Right kidney (tissue), 1 donor: ENCODE data around the gene ARHGEF37.

Experiments used
- DNase-seq: peaks from one replicate; pipeline ENCODE4 v3.0.0-alpha.2; 2016

Gene ARHGEF37

GRCh38 chr5:149679876-149680809 lies 98.8 kb downstream of the ARHGEF37 start:
- DNase-seq, result no peak

- DNase-seq, result no peak
These were observed 99.5 kb downstream of the ARHGEF37 start for GRCh38 chr5:149680810-149681221.

DNA sequence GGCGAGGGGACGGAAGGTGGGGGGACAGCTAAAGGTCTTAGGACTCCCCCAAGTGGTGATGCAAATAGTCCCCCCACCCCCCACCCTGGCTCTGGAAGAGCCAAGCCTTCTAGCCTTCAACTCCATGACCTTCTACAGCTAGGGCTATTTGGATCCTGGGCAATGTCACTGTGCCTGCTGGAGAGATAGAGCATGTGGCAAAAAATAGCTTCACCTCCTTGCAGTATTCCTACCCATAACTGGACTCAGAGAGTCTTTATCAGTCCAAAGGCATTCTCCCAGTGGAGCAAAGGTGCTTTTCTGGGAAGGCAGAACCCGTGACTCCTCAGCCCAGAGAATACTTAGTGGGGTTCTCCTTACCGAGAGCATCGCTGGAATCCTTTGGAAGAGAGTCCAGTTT lies 100.0 kb downstream of the ARHGEF37 start:
- no peak for DNase-seq

DNA sequence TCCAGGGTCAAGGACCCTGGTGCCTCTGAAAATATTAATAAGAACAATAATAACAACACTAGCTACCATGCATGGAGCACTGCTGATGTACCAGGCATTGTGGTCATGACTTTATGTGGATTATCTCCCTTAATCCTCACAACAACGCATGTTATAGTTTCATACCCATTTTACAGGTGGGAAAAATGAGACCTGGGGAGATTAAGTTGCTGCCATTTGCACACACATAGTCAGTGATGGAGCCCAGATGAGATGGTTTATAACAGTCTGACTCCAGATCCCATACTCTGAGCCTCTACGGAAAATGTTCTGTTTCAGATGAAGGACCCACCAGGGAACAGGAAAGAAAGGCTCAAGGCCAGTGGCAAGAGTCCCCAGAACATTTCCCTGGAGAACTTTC lies 100.6 kb downstream of the ARHGEF37 start:
- no peak for DNase-seq

GRCh38 chr5:149682532-149683075 lies 101.3 kb downstream of the ARHGEF37 start:
- no peak for DNase-seq

- no peak for DNase-seq
These were observed 102.7 kb downstream of the ARHGEF37 start for GRCh38 chr5:149683964-149684363.

DNA sequence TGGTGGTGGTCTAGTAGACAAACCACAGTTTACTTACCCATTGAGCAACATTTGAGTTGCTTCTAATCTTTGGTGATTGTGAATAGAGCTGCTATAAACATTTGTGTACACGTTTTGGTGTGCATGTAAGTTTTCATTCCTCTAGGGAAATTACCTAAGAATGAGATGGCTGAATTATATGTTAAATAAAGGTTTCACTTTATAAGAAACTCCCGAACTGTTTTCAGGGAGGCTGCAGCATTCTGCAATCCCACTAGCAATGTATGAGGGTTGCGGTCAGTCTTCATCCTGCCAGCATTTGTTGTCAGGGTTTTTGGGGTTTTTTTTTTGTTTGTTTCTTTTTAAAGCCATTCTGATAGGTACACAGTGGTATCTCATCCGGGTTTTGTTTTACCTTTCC lies 103.1 kb downstream of the ARHGEF37 start:
- DNase-seq, result no peak
